GM19035 (cell line): ENCODE data around the gene CD19.
"Not testable (repeated sequence)": the region's sequence is repeated elsewhere in the genome, so short reads cannot be mapped to it uniquely, and the experiment has no call there.

ENCODE experiments used
- ATAC-seq: cut with Tn5 transposase; IDR thresholded peaks from one replicate; pipeline ENCODE4 v1.9.1; 2021; ENCODE audit not compliant: unreplicated experiment

The CD19 gene

GRCh38 chr16:28980330-28980729, 48.6 kb downstream of the CD19 start:
- not testable (repeated sequence) for ATAC-seq

DNA sequence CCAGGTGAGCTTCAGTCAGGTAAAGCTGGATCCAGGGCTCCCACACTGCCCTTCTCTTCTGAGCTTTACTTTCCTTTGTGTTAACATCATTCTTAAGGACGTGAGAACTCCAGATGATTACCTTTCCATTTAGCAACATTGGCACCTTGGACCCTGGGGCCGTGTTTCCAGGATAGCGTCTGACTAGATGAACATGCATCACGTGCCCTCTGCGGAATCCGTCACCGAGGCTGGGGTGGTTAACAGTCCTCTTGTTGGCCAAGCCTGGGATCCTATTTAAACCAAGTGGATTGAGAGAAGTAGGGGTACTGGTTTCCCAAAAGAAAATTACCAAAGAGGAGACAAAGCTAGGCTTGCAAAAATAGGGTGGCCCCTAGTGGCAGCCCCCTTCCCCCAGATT, 49.2 kb downstream of the CD19 start:
- ATAC-seq = no peak

- no peak for ATAC-seq
Observed at GRCh38 chr16:28981517-28981916, 49.7 kb downstream of the CD19 start.

- no peak for ATAC-seq
Observed at GRCh38 chr16:28982418-28982817, 50.6 kb downstream of the CD19 start.

DNA sequence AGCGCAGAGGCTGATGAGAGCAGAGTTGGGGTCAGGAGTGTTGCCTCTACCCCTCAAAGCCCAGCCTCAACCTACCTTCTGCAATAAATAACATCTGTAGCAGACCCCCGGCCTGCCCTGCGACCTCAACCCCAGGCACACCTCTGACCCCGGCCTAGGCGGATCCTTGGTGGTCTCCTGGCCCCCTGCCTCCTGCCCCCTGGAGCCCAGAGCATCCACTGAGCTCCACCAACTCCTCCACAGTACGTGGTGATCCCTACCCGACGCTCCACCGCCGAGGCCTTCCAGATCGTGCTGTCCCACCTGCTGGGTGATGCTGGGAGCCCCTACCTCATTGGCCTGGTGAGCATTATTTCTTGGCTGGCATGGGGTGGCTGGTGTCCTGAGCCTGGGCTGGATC, 51.2 kb downstream of the CD19 start:
- ATAC-seq = no peak

- no peak for ATAC-seq
Observed at GRCh38 chr16:28983644-28984043, 51.9 kb downstream of the CD19 start.

- no peak for ATAC-seq
Observed at GRCh38 chr16:28984091-28984490, 52.3 kb downstream of the CD19 start.

GRCh38 chr16:28984619-28985135, 52.9 kb downstream of the CD19 start, which contains the start of gene LAT:
Gene LAT (plus strand): TSS chr16:28985052. CDS start chr16:28985418, 366 bp downstream.
- ATAC-seq = no peak

DNA sequence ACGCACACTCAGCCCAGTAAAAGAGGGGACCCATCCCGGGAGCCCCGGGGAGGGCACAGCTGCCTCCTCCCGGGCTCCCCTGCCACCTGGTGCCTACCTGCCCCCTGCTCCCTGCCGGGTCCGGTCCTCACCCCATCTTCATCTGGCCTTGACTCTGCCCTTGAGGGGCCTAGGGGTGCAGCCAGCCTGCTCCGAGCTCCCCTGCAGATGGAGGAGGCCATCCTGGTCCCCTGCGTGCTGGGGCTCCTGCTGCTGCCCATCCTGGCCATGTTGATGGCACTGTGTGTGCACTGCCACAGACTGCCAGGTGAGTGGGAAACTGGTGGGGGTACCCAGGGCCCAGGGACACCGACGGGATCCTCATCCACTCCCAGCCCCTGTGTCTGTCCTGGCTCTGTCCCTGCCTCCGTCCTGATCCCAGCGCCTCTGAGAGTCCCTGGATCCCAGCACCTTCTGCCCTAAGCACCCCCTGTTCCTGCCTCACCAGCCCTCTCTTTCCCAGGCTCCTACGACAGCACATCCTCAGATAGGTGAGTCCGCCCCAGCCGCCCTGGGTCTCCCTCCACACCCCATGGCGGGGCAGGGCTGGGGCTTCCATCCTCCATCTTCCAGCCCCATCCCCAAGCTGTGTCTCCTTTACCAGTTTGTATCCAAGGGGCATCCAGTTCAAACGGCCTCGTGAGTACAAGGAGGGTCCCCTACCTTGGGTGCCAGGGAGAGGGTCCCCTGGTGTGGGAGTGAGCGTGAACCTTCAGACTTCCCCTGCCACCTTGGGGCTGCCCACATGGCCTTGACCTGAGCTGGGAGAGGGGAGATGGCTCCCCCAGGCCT, 53.7 kb downstream of the CD19 start:
- ATAC-seq = no peak

DNA sequence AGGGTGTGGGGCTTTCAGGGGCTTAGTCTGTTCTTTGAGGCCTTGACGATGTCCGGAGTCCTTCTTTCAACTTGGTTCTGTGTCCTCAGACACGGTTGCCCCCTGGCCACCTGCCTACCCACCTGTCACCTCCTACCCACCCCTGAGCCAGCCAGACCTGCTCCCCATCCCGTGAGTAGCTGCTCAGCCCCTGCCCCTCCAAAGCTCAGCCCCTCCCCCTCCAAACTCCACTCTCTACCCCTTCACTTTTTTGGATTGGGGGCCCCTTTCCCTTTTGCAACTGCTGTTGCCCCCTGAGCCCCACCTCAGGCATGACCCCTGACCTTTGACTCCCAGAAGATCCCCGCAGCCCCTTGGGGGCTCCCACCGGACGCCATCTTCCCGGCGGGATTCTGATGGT, 54.3 kb downstream of the CD19 start:
- ATAC-seq = no peak

DNA sequence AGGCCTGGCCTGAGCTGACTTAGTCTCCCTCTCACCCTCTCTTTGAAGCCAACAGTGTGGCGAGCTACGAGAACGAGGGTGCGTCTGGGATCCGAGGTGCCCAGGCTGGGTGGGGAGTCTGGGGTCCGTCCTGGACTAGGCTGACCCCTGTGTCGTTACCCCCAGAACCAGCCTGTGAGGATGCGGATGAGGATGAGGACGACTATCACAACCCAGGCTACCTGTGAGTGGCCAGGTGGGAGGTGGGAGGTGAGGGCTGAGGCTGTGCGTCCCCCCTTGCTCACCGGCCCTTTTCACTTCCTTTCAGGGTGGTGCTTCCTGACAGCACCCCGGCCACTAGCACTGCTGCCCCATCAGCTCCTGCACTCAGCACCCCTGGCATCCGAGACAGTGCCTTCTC, 54.7 kb downstream of the CD19 start:
- no peak for ATAC-seq

- ATAC-seq = no peak
Observed at GRCh38 chr16:28987170-28987853, 55.5 kb downstream of the CD19 start.
